Mucosa of stomach (tissue), 1 donor: Measurements from ENCODE around the gene SMPX.

ENCODE experiments used
- H3K27me3 ChIP-seq: one replicate; pipeline ENCODE4 v1.7.0; 2013; ENCODE audit warnings: mild to moderate bottlenecking, low read length; ENCODE audit not compliant: control insufficient read depth, insufficient read depth
- H3K36me3 ChIP-seq: one replicate; pipeline ENCODE4 v1.7.0; 2013; ENCODE audit warnings: low read length; ENCODE audit not compliant: control insufficient read depth, insufficient read depth
- H3K4me1 ChIP-seq: one replicate; pipeline ENCODE4 v1.7.0; 2013; ENCODE audit warnings: mild to moderate bottlenecking, low read length; ENCODE audit not compliant: control insufficient read depth, insufficient read depth
- H3K4me3 ChIP-seq: one replicate; pipeline ENCODE4 v1.7.0; 2013; ENCODE audit warnings: low read length
- H3K9ac ChIP-seq: one replicate; pipeline ENCODE4 v1.7.0; 2013; ENCODE audit warnings: mild to moderate bottlenecking, low read length, moderate library complexity
- H3K9me3 ChIP-seq: one replicate; pipeline ENCODE4 v1.7.0; 2013; ENCODE audit warnings: mild to moderate bottlenecking, low read length, moderate library complexity; ENCODE audit not compliant: control insufficient read depth
- donor health status: Pancreatic carcinoma.

The SMPX gene

GRCh38 chrX:21662761-21663160 is 95.2 kb downstream of the SMPX start:
- Histone ChIP-seq H3K9me3 (no peaks in the 10 kb centered on the region), H3K9ac (no peak overlapping the region), H3K4me3 (no peak overlapping the region), H3K4me1 (no peaks in the 10 kb centered on the region), H3K36me3 (no peaks in the 10 kb centered on the region), H3K27me3 (peaks cover 13% of the 10 kb centered on the region)

DNA sequence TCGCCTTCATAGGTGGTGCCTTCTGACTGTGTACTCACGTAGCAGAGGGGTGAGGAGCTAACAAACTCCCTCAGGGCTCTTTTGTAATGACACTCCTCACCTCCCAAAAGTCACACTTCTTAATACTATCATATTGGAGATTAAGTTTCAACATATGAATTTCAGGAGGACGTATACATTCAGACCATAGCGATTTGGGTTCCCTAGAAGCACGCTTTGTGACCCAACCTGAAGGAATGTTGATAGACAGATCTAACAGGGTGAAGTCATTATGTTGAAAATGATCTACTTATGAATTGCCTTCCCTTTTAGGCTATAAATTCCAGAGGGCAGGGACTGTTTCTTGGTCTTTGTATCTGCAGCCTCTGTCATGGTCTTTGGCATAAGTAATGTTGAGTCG is 96.6 kb downstream of the SMPX start:
- no peaks in the 10 kb centered on the region for H3K9me3 ChIP-seq
- no peaks in the 10 kb centered on the region for H3K36me3 ChIP-seq
- H3K4me1 ChIP-seq, result no peaks in the 10 kb centered on the region
- H3K4me3 ChIP-seq, result no peak overlapping the region
- H3K27me3 ChIP-seq, result peaks cover 13% of the 10 kb centered on the region
- H3K9ac ChIP-seq, result no peak overlapping the region

- Histone ChIP-seq H3K4me3 (no peak overlapping the region), H3K9ac (no peak overlapping the region), H3K27me3 (peaks cover 13% of the 10 kb centered on the region)
These were observed 97.8 kb downstream of the SMPX start for GRCh38 chrX:21660156-21660555.

GRCh38 chrX:21659320-21659719 is 98.6 kb downstream of the SMPX start:
- Histone ChIP-seq H3K4me1 (no peaks in the 10 kb centered on the region), H3K36me3 (no peaks in the 10 kb centered on the region), H3K4me3 (no peak overlapping the region), H3K9ac (no peak overlapping the region), H3K9me3 (no peaks in the 10 kb centered on the region), H3K27me3 (peaks cover 13% of the 10 kb centered on the region)

More at GRCh38 chrX:21660156-21660555, 97.8 kb downstream of the SMPX start:
- Histone ChIP-seq H3K4me1 (no peaks in the 10 kb centered on the region), H3K9me3 (no peaks in the 10 kb centered on the region), H3K36me3 (no peaks in the 10 kb centered on the region)

GRCh38 chrX:21658746-21659145 is 99.2 kb downstream of the SMPX start:
- H3K9me3 ChIP-seq, result no peaks in the 10 kb centered on the region
- H3K4me1 ChIP-seq, result no peaks in the 10 kb centered on the region
- no peak overlapping the region for H3K4me3 ChIP-seq
- H3K27me3 ChIP-seq, result peaks cover 13% of the 10 kb centered on the region
- H3K9ac ChIP-seq, result no peak overlapping the region
- H3K36me3 ChIP-seq, result no peaks in the 10 kb centered on the region

- no peaks in the 10 kb centered on the region for H3K36me3 ChIP-seq
- peaks cover 13% of the 10 kb centered on the region for H3K27me3 ChIP-seq
- no peaks in the 10 kb centered on the region for H3K9me3 ChIP-seq
- no peaks in the 10 kb centered on the region for H3K4me1 ChIP-seq
- H3K4me3 ChIP-seq, result no peak within 1 kb of the TSS
- no peak within 1 kb of the TSS for H3K9ac ChIP-seq
These were observed 99.7 kb downstream of the SMPX start, which contains the start of gene KLHL34 for GRCh38 chrX:21658152-21658737. KLHL34 (minus strand) TSS chrX:21658330; CDS start chrX:21657788, 542 bp downstream.

- no peak overlapping the region for H3K4me3 ChIP-seq
- no peaks in the 10 kb centered on the region for H3K36me3 ChIP-seq
- no peaks in the 10 kb centered on the region for H3K9me3 ChIP-seq
- no peak overlapping the region for H3K9ac ChIP-seq
- no peaks in the 10 kb centered on the region for H3K4me1 ChIP-seq
- H3K27me3 ChIP-seq, result peaks cover 13% of the 10 kb centered on the region
These were observed 100.4 kb downstream of the SMPX start for GRCh38 chrX:21657318-21658151.

DNA sequence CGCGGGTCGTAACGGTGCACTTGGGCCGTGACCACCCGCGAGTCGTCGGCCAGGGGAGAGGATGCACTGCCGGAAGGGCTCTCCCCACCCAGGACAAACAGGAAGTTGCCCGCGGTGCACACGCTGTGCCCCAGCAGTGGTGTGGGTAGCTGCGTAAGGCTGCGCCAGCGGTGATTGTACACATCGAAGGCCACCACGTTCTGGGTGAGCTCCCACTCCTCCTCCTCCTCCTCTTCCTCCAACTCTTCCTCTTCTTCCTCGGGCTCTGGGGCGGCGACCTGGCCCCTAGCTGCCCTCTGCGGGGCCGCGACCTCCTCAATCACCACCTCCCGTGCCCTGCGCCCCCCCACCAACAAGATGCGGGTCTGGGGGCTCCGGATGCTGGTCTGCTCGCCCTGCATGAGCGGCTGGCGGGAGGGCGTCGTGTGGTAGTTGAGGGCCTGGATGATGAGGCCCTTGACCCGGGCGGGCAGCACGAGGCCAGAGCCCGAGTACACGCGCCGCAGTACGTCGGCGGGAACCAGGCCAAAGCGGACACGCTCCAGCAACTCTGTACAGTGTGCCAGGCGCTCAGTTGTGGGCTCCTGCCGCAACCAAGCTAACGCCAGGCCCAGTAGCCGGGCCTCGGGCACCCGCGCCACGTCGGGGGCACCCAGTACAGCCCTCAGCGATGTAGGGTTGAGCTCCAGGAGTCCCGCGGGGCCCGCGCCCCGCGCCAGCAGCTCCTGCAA is 101.2 kb downstream of the SMPX start:
- H3K4me3 ChIP-seq, result no peak overlapping the region

More for the DNA sequence above, 101.2 kb downstream of the SMPX start:
- peaks cover 13% of the 10 kb centered on the region for H3K27me3 ChIP-seq
- no peaks in the 10 kb centered on the region for H3K36me3 ChIP-seq
- H3K9ac ChIP-seq, result no peak overlapping the region
- no peaks in the 10 kb centered on the region for H3K4me1 ChIP-seq
- H3K9me3 ChIP-seq, result no peaks in the 10 kb centered on the region
